ENCODE results near the gene FOXC2. TPM values are rescaled to one million over a fixed set of nuclear protein-coding genes. Genes with fewer than 3 reads are reported as not detected.

FOXC2 gene
- total and polyA plus RNA-seq, 9 of the 15 experiments (the other 6 are each of a cell fraction or from before 2014, with no cell fraction given): 0.01 to 0.11 (median 0.10) TPM; not detected in 5

- no peak for TF ChIP-seq TFE3 (CRISPR knock-in tag; IDR thresholded peaks at IDR 0.05)
- no peak for TF ChIP-seq ZBED1 (IDR thresholded peaks at IDR 0.05)
- TF ChIP-seq ZNF324 (CRISPR knock-in tag; IDR thresholded peaks at IDR 0.05): no peak
- TF ChIP-seq, protein P1, sequence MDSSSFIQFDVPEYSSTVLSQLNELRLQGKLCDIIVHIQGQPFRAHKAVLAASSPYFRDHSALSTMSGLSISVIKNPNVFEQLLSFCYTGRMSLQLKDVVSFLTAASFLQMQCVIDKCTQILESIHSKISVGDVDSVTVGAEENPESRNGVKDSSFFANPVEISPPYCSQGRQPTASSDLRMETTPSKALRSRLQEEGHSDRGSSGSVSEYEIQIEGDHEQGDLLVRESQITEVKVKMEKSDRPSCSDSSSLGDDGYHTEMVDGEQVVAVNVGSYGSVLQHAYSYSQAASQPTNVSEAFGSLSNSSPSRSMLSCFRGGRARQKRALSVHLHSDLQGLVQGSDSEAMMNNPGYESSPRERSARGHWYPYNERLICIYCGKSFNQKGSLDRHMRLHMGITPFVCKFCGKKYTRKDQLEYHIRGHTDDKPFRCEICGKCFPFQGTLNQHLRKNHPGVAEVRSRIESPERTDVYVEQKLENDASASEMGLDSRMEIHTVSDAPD (CRISPR knock-in tag; IDR thresholded peaks at IDR 0.05): no peak
- TF ChIP-seq STAT5A (IDR thresholded peaks at IDR 0.05; ENCODE audit: borderline replicate concordance, low read length): no peak
- TF ChIP-seq HBP1 (CRISPR knock-in tag; IDR thresholded peaks at IDR 0.05): no peak
- TF ChIP-seq PHF20 (IDR thresholded peaks at IDR 0.05; ENCODE audit: partially characterized antibody): peak; percentile 94
- TF ChIP-seq, protein P2, sequence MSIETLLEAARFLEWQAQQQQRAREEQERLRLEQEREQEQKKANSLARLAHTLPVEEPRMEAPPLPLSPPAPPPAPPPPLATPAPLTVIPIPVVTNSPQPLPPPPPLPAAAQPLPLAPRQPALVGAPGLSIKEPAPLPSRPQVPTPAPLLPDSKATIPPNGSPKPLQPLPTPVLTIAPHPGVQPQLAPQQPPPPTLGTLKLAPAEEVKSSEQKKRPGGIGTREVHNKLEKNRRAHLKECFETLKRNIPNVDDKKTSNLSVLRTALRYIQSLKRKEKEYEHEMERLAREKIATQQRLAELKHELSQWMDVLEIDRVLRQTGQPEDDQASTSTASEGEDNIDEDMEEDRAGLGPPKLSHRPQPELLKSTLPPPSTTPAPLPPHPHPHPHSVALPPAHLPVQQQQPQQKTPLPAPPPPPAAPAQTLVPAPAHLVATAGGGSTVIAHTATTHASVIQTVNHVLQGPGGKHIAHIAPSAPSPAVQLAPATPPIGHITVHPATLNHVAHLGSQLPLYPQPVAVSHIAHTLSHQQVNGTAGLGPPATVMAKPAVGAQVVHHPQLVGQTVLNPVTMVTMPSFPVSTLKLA (conservative IDR thresholded peaks at IDR 0.05): peak; percentile 53 to 77
- TF ChIP-seq ZNF280B (CRISPR knock-in tag; IDR thresholded peaks at IDR 0.05): no peak
- TF ChIP-seq, protein P3, sequence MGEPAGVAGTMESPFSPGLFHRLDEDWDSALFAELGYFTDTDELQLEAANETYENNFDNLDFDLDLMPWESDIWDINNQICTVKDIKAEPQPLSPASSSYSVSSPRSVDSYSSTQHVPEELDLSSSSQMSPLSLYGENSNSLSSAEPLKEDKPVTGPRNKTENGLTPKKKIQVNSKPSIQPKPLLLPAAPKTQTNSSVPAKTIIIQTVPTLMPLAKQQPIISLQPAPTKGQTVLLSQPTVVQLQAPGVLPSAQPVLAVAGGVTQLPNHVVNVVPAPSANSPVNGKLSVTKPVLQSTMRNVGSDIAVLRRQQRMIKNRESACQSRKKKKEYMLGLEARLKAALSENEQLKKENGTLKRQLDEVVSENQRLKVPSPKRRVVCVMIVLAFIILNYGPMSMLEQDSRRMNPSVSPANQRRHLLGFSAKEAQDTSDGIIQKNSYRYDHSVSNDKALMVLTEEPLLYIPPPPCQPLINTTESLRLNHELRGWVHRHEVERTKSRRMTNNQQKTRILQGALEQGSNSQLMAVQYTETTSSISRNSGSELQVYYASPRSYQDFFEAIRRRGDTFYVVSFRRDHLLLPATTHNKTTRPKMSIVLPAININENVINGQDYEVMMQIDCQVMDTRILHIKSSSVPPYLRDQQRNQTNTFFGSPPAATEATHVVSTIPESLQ (CRISPR knock-in tag; IDR thresholded peaks at IDR 0.05): no peak
- TF ChIP-seq, protein P4, sequence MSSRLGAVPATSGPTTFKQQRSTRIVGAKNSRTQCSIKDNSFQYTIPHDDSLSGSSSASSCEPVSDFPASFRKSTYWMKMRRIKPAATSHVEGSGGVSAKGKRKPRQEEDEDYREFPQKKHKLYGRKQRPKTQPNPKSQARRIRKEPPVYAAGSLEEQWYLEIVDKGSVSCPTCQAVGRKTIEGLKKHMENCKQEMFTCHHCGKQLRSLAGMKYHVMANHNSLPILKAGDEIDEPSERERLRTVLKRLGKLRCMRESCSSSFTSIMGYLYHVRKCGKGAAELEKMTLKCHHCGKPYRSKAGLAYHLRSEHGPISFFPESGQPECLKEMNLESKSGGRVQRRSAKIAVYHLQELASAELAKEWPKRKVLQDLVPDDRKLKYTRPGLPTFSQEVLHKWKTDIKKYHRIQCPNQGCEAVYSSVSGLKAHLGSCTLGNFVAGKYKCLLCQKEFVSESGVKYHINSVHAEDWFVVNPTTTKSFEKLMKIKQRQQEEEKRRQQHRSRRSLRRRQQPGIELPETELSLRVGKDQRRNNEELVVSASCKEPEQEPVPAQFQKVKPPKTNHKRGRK (tag; IDR thresholded peaks at IDR 0.05): no peak
- no peak for TF ChIP-seq SPI1 (IDR thresholded peaks at IDR 0.05; ENCODE audit: borderline replicate concordance, low read depth, low read length)
- TF ChIP-seq SOX6 (IDR thresholded peaks at IDR 0.05): no peak
- no peak for TF ChIP-seq SLC30A9 (CRISPR knock-in tag; IDR thresholded peaks at IDR 0.05)
- TF ChIP-seq CBX2 (IDR thresholded peaks at IDR 0.05; ENCODE audit: insufficient read depth, low read length, poor library complexity, severe bottlenecking): no peak
- no peak for TF ChIP-seq ZEB2 (IDR thresholded peaks at IDR 0.05)
Measured at GRCh38 chr16:86554917-86555703, 11.5 kb upstream of the FOXC2 start, which contains the start of gene MTHFSD (continued).
